GM12878 (cell line): ENCODE measurements around the gene FUT3. TPM values are rescaled to one million over a fixed set of nuclear protein-coding genes. Genes with fewer than 3 reads are reported as not detected.

Experiments
- CBFB ChIP-seq: IDR thresholded peaks from 2 replicates; pipeline ENCODE4 v1.6.1; 2016; ENCODE audit warnings: antibody characterized with exemption, low read depth
- CHD4 ChIP-seq: fragments of 200-600 bp; sonication (generic); IDR thresholded peaks from 2 replicates; pipeline ENCODE4 v1.6.1; 2016; ENCODE audit warnings: mild to moderate bottlenecking
- CREB1 ChIP-seq: IDR thresholded peaks from 2 replicates; pipeline ENCODE4 v1.6.1; 2012; ENCODE audit warnings: low read depth, mild to moderate bottlenecking, inconsistent platforms
- EP300 ChIP-seq, 2 experiments: fragments of 150-350 bp in 1 of 2; IDR thresholded peaks; 2 replicates each; pipeline ENCODE4 v1.6.1; 2011 to 2012; ENCODE audit warnings: low read depth in 2 of 2, low read length in 2 of 2, borderline replicate concordance in 1 of 2, improper control_type of control experiment in 1 of 2, inconsistent platforms in 1 of 2; ENCODE audit not compliant: control insufficient read depth in 1 of 2
- HDAC6 ChIP-seq: fragments of 200-600 bp; sonication (generic); IDR thresholded peaks from one replicate; pipeline ENCODE4 v1.8.0; 2017; ENCODE audit warnings: antibody characterized with exemption; ENCODE audit not compliant: unreplicated experiment
- IKZF1 ChIP-seq: fragments of 450-650 bp; conservative IDR thresholded peaks from 2 replicates; pipeline ENCODE4 v1.6.1; 2017; ENCODE audit warnings: antibody characterized with exemption, mild to moderate bottlenecking
- IRF3 ChIP-seq: fragments of 450-650 bp; IDR thresholded peaks from 2 replicates; pipeline ENCODE4 v1.6.1; 2014; ENCODE audit warnings: mild to moderate bottlenecking
- JUNB ChIP-seq: IDR thresholded peaks from 2 replicates; pipeline ENCODE4 v1.6.1; 2016; ENCODE audit warnings: antibody characterized with exemption, mild to moderate bottlenecking
- LARP7 ChIP-seq: fragments of 450-650 bp; IDR thresholded peaks from 2 replicates; pipeline ENCODE4 v1.6.1; 2017; ENCODE audit warnings: mild to moderate bottlenecking
- MEF2B ChIP-seq: fragments of 450-650 bp; IDR thresholded peaks from 2 replicates; pipeline ENCODE4 v1.6.1; 2018; ENCODE audit warnings: mild to moderate bottlenecking, moderate library complexity; ENCODE audit not compliant: partially characterized antibody, poor library complexity, severe bottlenecking
- NR2C1 ChIP-seq: fragments of 450-650 bp; IDR thresholded peaks from 2 replicates; pipeline ENCODE4 v1.6.1; 2017; ENCODE audit warnings: antibody characterized with exemption, mild to moderate bottlenecking, moderate library complexity
- NR2C2 ChIP-seq: IDR thresholded peaks from 2 replicates; pipeline ENCODE4 v1.6.1; 2011; ENCODE audit warnings: borderline replicate concordance, low read depth; ENCODE audit not compliant: control insufficient read depth, insufficient read length
- NR2F1 ChIP-seq: fragments of 450-650 bp; conservative IDR thresholded peaks from 2 replicates; pipeline ENCODE4 v1.6.1; 2017; ENCODE audit warnings: mild to moderate bottlenecking
- NRF1 ChIP-seq: conservative IDR thresholded peaks from 2 replicates; pipeline ENCODE4 v1.6.1; 2011; ENCODE audit warnings: mild to moderate bottlenecking, low read depth, low read length, improper control_type of control experiment
- POLR2A ChIP-seq: IDR thresholded peaks from 2 replicates; pipeline ENCODE4 v1.6.1; 2011; ENCODE audit warnings: low read depth, mild to moderate bottlenecking, low read length
- POLR2AphosphoS2 ChIP-seq: IDR thresholded peaks from 2 replicates; pipeline ENCODE4 v1.6.1; 2011; ENCODE audit warnings: low read depth, mild to moderate bottlenecking, low read length, improper control_type of control experiment, moderate library complexity
- POU2F2 ChIP-seq: IDR thresholded peaks from 3 replicates; pipeline ENCODE4 v1.6.1; 2011; ENCODE audit warnings: low read depth, mild to moderate bottlenecking, low read length, borderline replicate concordance
- RFX5 ChIP-seq: IDR thresholded peaks from 2 replicates; pipeline ENCODE4 v1.6.1; 2011; ENCODE audit warnings: low read depth, low read length, improper control_type of control experiment
- SMAD5 ChIP-seq: IDR thresholded peaks from 2 replicates; pipeline ENCODE4 v1.6.1; 2016; ENCODE audit warnings: antibody characterized with exemption, low read depth
- TCF12 ChIP-seq: IDR thresholded peaks from 2 replicates; pipeline ENCODE4 v1.6.1; 2011; ENCODE audit warnings: low read depth, mild to moderate bottlenecking, low read length
- TCF3 ChIP-seq: IDR thresholded peaks from 2 replicates; pipeline ENCODE4 v1.6.1; 2012; ENCODE audit warnings: low read depth, mild to moderate bottlenecking, low read length, borderline replicate concordance; ENCODE audit not compliant: insufficient read depth
- ZNF207 ChIP-seq: fragments of 450-650 bp; IDR thresholded peaks from 2 replicates; pipeline ENCODE4 v1.6.1; 2014; ENCODE audit warnings: antibody characterized with exemption, mild to moderate bottlenecking, borderline replicate concordance
- polyA plus RNA-seq, 11 experiments: library from polyadenylated mRNA; depleted of rRNA in 4 of 11; unstranded in 6 of 11; stranded (reverse) in 5 of 11; fragments of >200 nt; fragmentation: Nextera tagmentation in 4 of 11; fragmentation: Illumina TruSeq in 1 of 11; extraction: Ambion mirVana in 4 of 11; extraction: Trizol in 1 of 11; gene quantifications; 1 replicate in 1 of 11; 2 replicates in 10 of 11; pipeline versions ENCODE4 v1.2.1 to v1.2.3, GENCODE V29; 2011 to 2016; ENCODE audit warnings: inconsistent platforms in 2 of 11, missing spikeins in 2 of 11, low read depth in 1 of 11
- total RNA-seq, 4 experiments: library from RNA; depleted of rRNA in 3 of 4; stranded (reverse); fragments of >200 nt in 3 of 4; fragmentation: Illumina TruSeq in 1 of 4; extraction: Trizol in 1 of 4; gene quantifications; 2 replicates each; pipeline versions ENCODE4 v1.2.1 to v1.2.3, GENCODE V29; 2013 to 2021
- TF ChIP-seq, protein P1 (sequence below): fragments of 450-650 bp; IDR thresholded peaks from 2 replicates; pipeline ENCODE4 v1.6.1; 2017; ENCODE audit warnings: low read depth, mild to moderate bottlenecking, moderate library complexity
- TF ChIP-seq, protein P2 (sequence below): IDR thresholded peaks from 2 replicates; pipeline ENCODE4 v1.6.1; 2012; ENCODE audit warnings: low read length, inconsistent platforms

Gene FUT3
- total and polyA plus RNA-seq, 10 of the 15 experiments (the other 5 are each of a cell fraction or from before 2014, with no cell fraction given), result 0.04 to 0.31 (median 0.07) TPM; not detected in 7

DNA sequence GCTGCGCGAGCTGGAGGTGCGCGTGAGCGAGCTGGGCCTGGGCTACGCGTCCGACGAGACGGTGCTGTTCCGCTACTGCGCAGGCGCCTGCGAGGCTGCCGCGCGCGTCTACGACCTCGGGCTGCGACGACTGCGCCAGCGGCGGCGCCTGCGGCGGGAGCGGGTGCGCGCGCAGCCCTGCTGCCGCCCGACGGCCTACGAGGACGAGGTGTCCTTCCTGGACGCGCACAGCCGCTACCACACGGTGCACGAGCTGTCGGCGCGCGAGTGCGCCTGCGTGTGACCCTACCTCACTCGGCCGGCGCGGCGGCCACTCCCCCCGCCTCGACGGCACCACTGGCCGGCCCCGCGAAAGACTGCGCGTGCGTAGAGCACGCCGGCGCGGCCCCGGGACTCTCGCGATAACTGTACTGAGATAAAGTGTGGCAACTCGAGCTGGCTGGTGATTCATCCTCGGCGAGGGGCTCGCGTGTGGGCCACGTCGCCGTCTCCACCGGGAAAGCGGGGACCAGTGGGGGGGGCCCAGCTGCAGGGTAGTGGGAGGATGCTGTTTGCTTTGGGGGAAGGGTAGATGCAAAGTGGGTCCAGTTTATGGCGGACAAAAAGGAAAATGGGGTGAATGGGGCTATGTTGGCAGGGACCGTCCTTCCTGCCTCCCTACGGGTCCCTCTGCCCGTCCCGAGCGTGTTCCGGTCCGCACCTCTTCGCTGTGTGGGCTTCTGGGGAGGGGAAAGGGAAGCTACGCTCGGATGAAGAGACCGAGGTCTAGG, 23.2 kb downstream of the FUT3 start (continued):
- TF ChIP-seq RFX5 (no peak), CBFB (peak; percentile 94), JUNB (peak; percentile 33), NR2C2 (no peak), LARP7 (peak; percentile 44; the same call in 1 of the 2 replicates), HDAC6 (peak; percentile 79), TCF3 (peak; percentile 72; the same call in 1 of the 2 replicates), NR2F1 (peak; percentile 20; the same call in 1 of the 2 replicates), IKZF1 (peak; percentile 96), NRF1 (peak; percentile 31), NR2C1 (no peak), IRF3 (no peak), CREB1 (peak; percentile 23; the same call in 1 of the 2 replicates), EP300 (IDR thresholded peaks at IDR 0.05; ENCODE audit: borderline replicate concordance in 1 of 2, control insufficient read depth in 1 of 2, low read depth in 2 of 2, low read length in 2 of 2) (no peak), POLR2AphosphoS2 (peak; percentile 72; the same call in 1 of the 2 replicates), CHD4 (no peak), SMAD5 (peak; percentile 93), POLR2A (peak; percentile 99), TCF12 (0 out of 2 replicates have a peak, but pooled peaks have one; percentile 18), ZNF207 (peak; percentile 71; the same call in 1 of the 2 replicates), POU2F2 (peak; percentile 76; the same call in 1 of the 3 replicates), MEF2B (no peak)
- TF ChIP-seq, protein P1, sequence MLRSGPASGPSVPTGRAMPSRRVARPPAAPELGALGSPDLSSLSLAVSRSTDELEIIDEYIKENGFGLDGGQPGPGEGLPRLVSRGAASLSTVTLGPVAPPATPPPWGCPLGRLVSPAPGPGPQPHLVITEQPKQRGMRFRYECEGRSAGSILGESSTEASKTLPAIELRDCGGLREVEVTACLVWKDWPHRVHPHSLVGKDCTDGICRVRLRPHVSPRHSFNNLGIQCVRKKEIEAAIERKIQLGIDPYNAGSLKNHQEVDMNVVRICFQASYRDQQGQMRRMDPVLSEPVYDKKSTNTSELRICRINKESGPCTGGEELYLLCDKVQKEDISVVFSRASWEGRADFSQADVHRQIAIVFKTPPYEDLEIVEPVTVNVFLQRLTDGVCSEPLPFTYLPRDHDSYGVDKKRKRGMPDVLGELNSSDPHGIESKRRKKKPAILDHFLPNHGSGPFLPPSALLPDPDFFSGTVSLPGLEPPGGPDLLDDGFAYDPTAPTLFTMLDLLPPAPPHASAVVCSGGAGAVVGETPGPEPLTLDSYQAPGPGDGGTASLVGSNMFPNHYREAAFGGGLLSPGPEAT, result no peak
- TF ChIP-seq, protein P2, sequence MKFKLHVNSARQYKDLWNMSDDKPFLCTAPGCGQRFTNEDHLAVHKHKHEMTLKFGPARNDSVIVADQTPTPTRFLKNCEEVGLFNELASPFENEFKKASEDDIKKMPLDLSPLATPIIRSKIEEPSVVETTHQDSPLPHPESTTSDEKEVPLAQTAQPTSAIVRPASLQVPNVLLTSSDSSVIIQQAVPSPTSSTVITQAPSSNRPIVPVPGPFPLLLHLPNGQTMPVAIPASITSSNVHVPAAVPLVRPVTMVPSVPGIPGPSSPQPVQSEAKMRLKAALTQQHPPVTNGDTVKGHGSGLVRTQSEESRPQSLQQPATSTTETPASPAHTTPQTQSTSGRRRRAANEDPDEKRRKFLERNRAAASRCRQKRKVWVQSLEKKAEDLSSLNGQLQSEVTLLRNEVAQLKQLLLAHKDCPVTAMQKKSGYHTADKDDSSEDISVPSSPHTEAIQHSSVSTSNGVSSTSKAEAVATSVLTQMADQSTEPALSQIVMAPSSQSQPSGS, result no peak
